Hepatocyte (in vitro differentiated cells): ENCODE measurements around the gene SELENOW.

Source experiments
- EZH2phosphoT487 ChIP-seq: fragments of 200-600 bp; sonication (generic); IDR thresholded peaks from one replicate; pipeline ENCODE4 v1.6.1; 2018; ENCODE audit warnings: antibody characterized with exemption, mild to moderate bottlenecking, low read depth, moderate library complexity; ENCODE audit not compliant: unreplicated experiment, severe bottlenecking
- TF ChIP-seq, protein P1 (sequence below): fragments of 200-600 bp; sonication (generic); IDR thresholded peaks from 2 replicates; pipeline ENCODE4 v1.5.1; 2016; ENCODE audit warnings: antibody characterized with exemption, mild to moderate bottlenecking; ENCODE audit not compliant: poor library complexity

DNA sequence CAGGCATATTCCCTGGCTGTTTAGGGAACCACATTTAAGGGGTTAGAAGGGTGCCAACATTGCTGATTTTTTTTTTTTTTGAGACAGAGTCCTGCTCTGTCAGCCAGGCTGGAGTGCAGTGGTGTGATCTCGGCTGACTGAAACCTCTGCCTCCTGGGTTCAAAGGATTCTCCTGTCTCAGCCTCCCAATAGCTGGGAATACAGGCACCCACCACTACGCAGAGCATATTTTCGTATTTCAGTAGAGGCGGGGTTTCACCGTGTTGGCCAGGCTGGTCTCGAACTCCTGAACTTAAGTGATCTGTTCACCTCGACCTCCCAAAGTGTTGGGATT, 35.5 kb downstream of the SELENOW start:
- TF ChIP-seq, protein P1, sequence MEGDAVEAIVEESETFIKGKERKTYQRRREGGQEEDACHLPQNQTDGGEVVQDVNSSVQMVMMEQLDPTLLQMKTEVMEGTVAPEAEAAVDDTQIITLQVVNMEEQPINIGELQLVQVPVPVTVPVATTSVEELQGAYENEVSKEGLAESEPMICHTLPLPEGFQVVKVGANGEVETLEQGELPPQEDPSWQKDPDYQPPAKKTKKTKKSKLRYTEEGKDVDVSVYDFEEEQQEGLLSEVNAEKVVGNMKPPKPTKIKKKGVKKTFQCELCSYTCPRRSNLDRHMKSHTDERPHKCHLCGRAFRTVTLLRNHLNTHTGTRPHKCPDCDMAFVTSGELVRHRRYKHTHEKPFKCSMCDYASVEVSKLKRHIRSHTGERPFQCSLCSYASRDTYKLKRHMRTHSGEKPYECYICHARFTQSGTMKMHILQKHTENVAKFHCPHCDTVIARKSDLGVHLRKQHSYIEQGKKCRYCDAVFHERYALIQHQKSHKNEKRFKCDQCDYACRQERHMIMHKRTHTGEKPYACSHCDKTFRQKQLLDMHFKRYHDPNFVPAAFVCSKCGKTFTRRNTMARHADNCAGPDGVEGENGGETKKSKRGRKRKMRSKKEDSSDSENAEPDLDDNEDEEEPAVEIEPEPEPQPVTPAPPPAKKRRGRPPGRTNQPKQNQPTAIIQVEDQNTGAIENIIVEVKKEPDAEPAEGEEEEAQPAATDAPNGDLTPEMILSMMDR: no peak
- no peak for TF ChIP-seq EZH2phosphoT487
